PC-9 (cell line): Measurements from ENCODE around the gene KRTAP21-1. TPM values are rescaled to one million over a fixed set of nuclear protein-coding genes. Genes with fewer than 3 reads are reported as not detected.

Source experiments
- BruUV-seq: library from RNA; stranded (reverse); fragments of 400-500 nt; replicated peaks from 2 replicates; lab custom pipeline; 2021; lab: Mats Ljungman, UMichigan
- CTCF ChIA-PET: fragments of 300-600 bp; sonication (Branson Sonifier 250); formaldehyde crosslinking; loops from one replicate; lab custom pipeline; 2022; ENCODE audit warnings: antibody characterized with exemption; lab: Charles Lee
- POLR2A ChIA-PET: fragments of 300-600 bp; sonication (Branson Sonifier 250); formaldehyde crosslinking; loops from one replicate; lab custom pipeline; 2022; ENCODE audit warnings: antibody characterized with exemption; ENCODE audit not compliant: unreplicated experiment; lab: Charles Lee
- DNase-seq, 2 experiments: peaks; one replicate each; pipeline versions ENCODE4 v3.0.0 to v3.0.0-alpha.2; 2015 to 2022; ENCODE audit warnings: mixed read lengths in 1 of 2
- H2AFZ ChIP-seq: fragments of 200-600 bp; sonication (generic); 2 replicates; pipeline ENCODE4 v1.8.1; 2017; ENCODE audit warnings: antibody characterized with exemption
- H3F3A ChIP-seq: fragments of 200-600 bp; sonication (generic); 2 replicates; pipeline ENCODE4 v1.8.1; 2017; ENCODE audit warnings: antibody characterized with exemption, mild to moderate bottlenecking, low read depth; ENCODE audit not compliant: insufficient read depth
- H3K27ac ChIP-seq: fragments of 200-600 bp; sonication (generic); 2 replicates; pipeline ENCODE4 v1.6.1; 2016; ENCODE audit warnings: mixed run types
- H3K27me3 ChIP-seq: fragments of 200-600 bp; sonication (generic); 2 replicates; pipeline ENCODE4 v1.6.1; 2016; ENCODE audit warnings: low read depth, mixed run types; ENCODE audit not compliant: insufficient read depth
- H3K36me3 ChIP-seq: fragments of 200-600 bp; sonication (generic); 2 replicates; pipeline ENCODE4 v1.6.1; 2016; ENCODE audit warnings: low read depth, mixed run types
- H3K4me1 ChIP-seq: fragments of 200-600 bp; sonication (generic); replicated peaks from 2 replicates; pipeline ENCODE4 v1.6.1; 2016; ENCODE audit warnings: mixed run types; ENCODE audit not compliant: insufficient read depth
- H3K4me2 ChIP-seq: fragments of 200-600 bp; sonication (generic); 2 replicates; pipeline ENCODE4 v1.6.1; 2017; ENCODE audit warnings: mixed run types
- H3K4me3 ChIP-seq: fragments of 200-600 bp; sonication (generic); 2 replicates; pipeline ENCODE4 v1.6.1; 2016; ENCODE audit warnings: mixed run types
- H3K79me2 ChIP-seq: fragments of 200-600 bp; sonication (generic); 2 replicates; pipeline ENCODE4 v1.6.1; 2017; ENCODE audit warnings: low read depth, mixed run types
- H3K9me2 ChIP-seq: fragments of 200-600 bp; sonication (generic); 2 replicates; pipeline ENCODE4 v1.8.1; 2017; ENCODE audit warnings: mild to moderate bottlenecking; ENCODE audit not compliant: insufficient read depth
- H3K9me3 ChIP-seq: fragments of 200-600 bp; sonication (generic); 2 replicates; pipeline ENCODE4 v1.8.1; 2016; ENCODE audit warnings: low read depth; ENCODE audit not compliant: insufficient read depth
- H4K20me1 ChIP-seq: fragments of 200-600 bp; sonication (generic); 2 replicates; pipeline ENCODE4 v1.8.1; 2017; ENCODE audit not compliant: insufficient read depth
- EZH2 ChIP-seq: fragments of 200-600 bp; sonication (generic); IDR thresholded peaks from 2 replicates; pipeline ENCODE4 v1.8.0; 2017; ENCODE audit warnings: antibody characterized with exemption, low read depth
- intact Hi-C: fragments of 100-400 bp; cut with micrococcal nuclease; formaldehyde crosslinking; loops from one replicate; pipeline ENCODE4 v1.10.0; 2022; ENCODE audit not compliant: unreplicated experiment
- total RNA-seq: library from RNA; stranded (reverse); gene quantifications from 2 replicates; pipeline ENCODE4 v1.2.3, GENCODE V29; 2021
- TF ChIP-seq, protein P1 (sequence below): fragments of 200-600 bp; sonication (generic); conservative IDR thresholded peaks from 2 replicates; pipeline ENCODE4 v1.6.1; 2017; ENCODE audit warnings: mixed run types, antibody characterized with exemption, mild to moderate bottlenecking, moderate library complexity

KRTAP21-1 gene
- total RNA-seq, 1 experiment from 2014 or later, result not detected

GRCh38 chr21:30714456-30714855 lies 40.8 kb downstream of the KRTAP21-1 start:
- no peak overlapping the region for H3K4me3 ChIP-seq
- ChIA-PET CTCF (no interaction called here), POLR2A (no interaction called here)
- H2AFZ ChIP-seq, result no peak overlapping the region
- H3K79me2 ChIP-seq, result no peaks in the 10 kb centered on the region
- BruUV-seq, result no TSS peak
- H3K4me1 ChIP-seq, result no peaks in the 10 kb centered on the region
- H4K20me1 ChIP-seq, result no peaks in the 10 kb centered on the region
- TF ChIP-seq EZH2, result no peak
- TF ChIP-seq, protein P1, sequence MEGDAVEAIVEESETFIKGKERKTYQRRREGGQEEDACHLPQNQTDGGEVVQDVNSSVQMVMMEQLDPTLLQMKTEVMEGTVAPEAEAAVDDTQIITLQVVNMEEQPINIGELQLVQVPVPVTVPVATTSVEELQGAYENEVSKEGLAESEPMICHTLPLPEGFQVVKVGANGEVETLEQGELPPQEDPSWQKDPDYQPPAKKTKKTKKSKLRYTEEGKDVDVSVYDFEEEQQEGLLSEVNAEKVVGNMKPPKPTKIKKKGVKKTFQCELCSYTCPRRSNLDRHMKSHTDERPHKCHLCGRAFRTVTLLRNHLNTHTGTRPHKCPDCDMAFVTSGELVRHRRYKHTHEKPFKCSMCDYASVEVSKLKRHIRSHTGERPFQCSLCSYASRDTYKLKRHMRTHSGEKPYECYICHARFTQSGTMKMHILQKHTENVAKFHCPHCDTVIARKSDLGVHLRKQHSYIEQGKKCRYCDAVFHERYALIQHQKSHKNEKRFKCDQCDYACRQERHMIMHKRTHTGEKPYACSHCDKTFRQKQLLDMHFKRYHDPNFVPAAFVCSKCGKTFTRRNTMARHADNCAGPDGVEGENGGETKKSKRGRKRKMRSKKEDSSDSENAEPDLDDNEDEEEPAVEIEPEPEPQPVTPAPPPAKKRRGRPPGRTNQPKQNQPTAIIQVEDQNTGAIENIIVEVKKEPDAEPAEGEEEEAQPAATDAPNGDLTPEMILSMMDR, result no peak
- no peaks in the 10 kb centered on the region for H3F3A ChIP-seq
- no peaks in the 10 kb centered on the region for H3K9me2 ChIP-seq
- H3K27me3 ChIP-seq, result no peaks in the 10 kb centered on the region
- H3K4me2 ChIP-seq, result no peak overlapping the region
- no peak overlapping the region for H3K27ac ChIP-seq
- no peaks in the 10 kb centered on the region for H3K36me3 ChIP-seq
- intact Hi-C loops, result no loop called here
- DNase-seq, result no peak
- no peaks in the 10 kb centered on the region for H3K9me3 ChIP-seq

GRCh38 chr21:30713766-30714165 lies 41.5 kb downstream of the KRTAP21-1 start:
- Histone ChIP-seq H3K27me3 (no peaks in the 10 kb centered on the region), H3K9me3 (no peaks in the 10 kb centered on the region), H3K36me3 (no peaks in the 10 kb centered on the region), H3F3A (no peaks in the 10 kb centered on the region), H3K27ac (no peak overlapping the region), H3K9me2 (no peaks in the 10 kb centered on the region), H3K4me1 (no peaks in the 10 kb centered on the region), H3K4me3 (no peak overlapping the region), H3K4me2 (no peak overlapping the region), H2AFZ (no peak overlapping the region), H4K20me1 (no peaks in the 10 kb centered on the region), H3K79me2 (no peaks in the 10 kb centered on the region)
- ChIA-PET POLR2A (no interaction called here), CTCF (no interaction called here)
- no peak for TF ChIP-seq EZH2
- TF ChIP-seq, protein P1, result no peak
- no peak for DNase-seq
- BruUV-seq, result no TSS peak
- intact Hi-C loops, result no loop called here

- Histone ChIP-seq H2AFZ (no peak overlapping the region), H3K4me3 (no peak overlapping the region), H3K9me2 (no peaks in the 10 kb centered on the region), H3K27ac (no peak overlapping the region), H4K20me1 (no peaks in the 10 kb centered on the region), H3K4me2 (no peak overlapping the region), H3K36me3 (no peaks in the 10 kb centered on the region), H3K27me3 (no peaks in the 10 kb centered on the region), H3K9me3 (no peaks in the 10 kb centered on the region), H3K4me1 (no peaks in the 10 kb centered on the region), H3F3A (no peaks in the 10 kb centered on the region), H3K79me2 (no peaks in the 10 kb centered on the region)
- no peak for DNase-seq
- intact Hi-C loops, result no loop called here
- ChIA-PET POLR2A (no interaction called here), CTCF (no interaction called here)
- no TSS peak for BruUV-seq
- TF ChIP-seq EZH2, result no peak
- TF ChIP-seq, protein P1, result no peak
Observed at GRCh38 chr21:30710499-30710898, 44.7 kb downstream of the KRTAP21-1 start.
